HG03097 (cell line): Measurements from ENCODE around the gene CFAP141.
A peak's percentile ranks its signal among the peaks of the same experiment; 100 is the strongest.
"Not testable (repeated sequence)": the region's sequence is repeated elsewhere in the genome, so short reads cannot be mapped to it uniquely, and the experiment has no call there.

Experiments used
- ATAC-seq: cut with Tn5 transposase; IDR thresholded peaks from one replicate; pipeline ENCODE4 v1.9.1; 2021; ENCODE audit not compliant: unreplicated experiment, low FRiP score

CFAP141 gene

GRCh38 chr1:154206196-154206595 is at the start of gene CFAP141:
Gene CFAP141 (minus strand): TSS chr1:154206333. CDS start chr1:154206307, 26 bp downstream.
- no peak for ATAC-seq

GRCh38 chr1:154253671-154254070 is 47.5 kb upstream of the CFAP141 start:
- no peak for ATAC-seq

- no peak for ATAC-seq
Observed at GRCh38 chr1:154241703-154242351, 35.7 kb upstream of the CFAP141 start.

- no peak for ATAC-seq
Observed at GRCh38 chr1:154240294-154240833, 34.2 kb upstream of the CFAP141 start.

- ATAC-seq, result no peak
Observed at GRCh38 chr1:154239491-154239890, 33.4 kb upstream of the CFAP141 start.

- no peak for ATAC-seq
Observed at GRCh38 chr1:154237880-154238506, 31.9 kb upstream of the CFAP141 start.

- no peak for ATAC-seq
Observed at GRCh38 chr1:154237435-154237834, 31.3 kb upstream of the CFAP141 start.

GRCh38 chr1:154236855-154237254 is 30.7 kb upstream of the CFAP141 start:
- no peak for ATAC-seq

- ATAC-seq, result not testable (repeated sequence)
Observed at GRCh38 chr1:154233127-154233526, 27.0 kb upstream of the CFAP141 start.

GRCh38 chr1:154231112-154231511 is 25.0 kb upstream of the CFAP141 start:
- not testable (repeated sequence) for ATAC-seq

GRCh38 chr1:154225370-154225769 is 19.2 kb upstream of the CFAP141 start:
- ATAC-seq, result no peak

GRCh38 chr1:154223621-154224020 is 17.5 kb upstream of the CFAP141 start:
- ATAC-seq, result no peak

GRCh38 chr1:154222918-154223317 is 16.8 kb upstream of the CFAP141 start:
- no peak for ATAC-seq

GRCh38 chr1:154222518-154222917 is 16.4 kb upstream of the CFAP141 start:
- no peak for ATAC-seq

- ATAC-seq, result peak; percentile 12
Observed at GRCh38 chr1:154221278-154222001, 15.3 kb upstream of the CFAP141 start.

GRCh38 chr1:154220970-154221277 is 14.8 kb upstream of the CFAP141 start:
- no peak for ATAC-seq

GRCh38 chr1:154220071-154220969 is 14.2 kb upstream of the CFAP141 start, which contains the start of gene UBAP2L:
Gene UBAP2L (plus strand): TSS chr1:154220955. CDS start chr1:154225124, 4,169 bp downstream.
- peak; percentile 88 for ATAC-seq

GRCh38 chr1:154219541-154219940 is 13.4 kb upstream of the CFAP141 start:
- ATAC-seq, result no peak

GRCh38 chr1:154218545-154218944 is 12.4 kb upstream of the CFAP141 start:
- ATAC-seq, result no peak

GRCh38 chr1:154213274-154213673 is 7.1 kb upstream of the CFAP141 start:
- no peak for ATAC-seq
